Upper lobe of left lung (tissue), 6 donors: Measurements from ENCODE around the gene JTB. TPM values are rescaled to one million over a fixed set of nuclear protein-coding genes. Genes with fewer than 3 reads are reported as not detected.

Source experiments
- ATAC-seq, 2 donors: fragments of 200-7000 bp; cut with Tn5 transposase; one replicate each; pipeline ENCODE4 v1.9.1; 2022; ENCODE audit warnings: mild to moderate bottlenecking in 2 of 2, moderate library complexity in 2 of 2; ENCODE audit not compliant: low FRiP score in 2 of 2
- DNase-seq, 2 donors: peaks; one replicate each; pipeline ENCODE4 v3.0.0-alpha.2; 2019 to 2020
- H3K27ac ChIP-seq, 4 donors: fragments of 200-600 bp; sonication (generic); one replicate each; pipeline ENCODE4 v1.5.1; 2016 to 2019
- H3K27me3 ChIP-seq, 4 donors: fragments of 200-600 bp; sonication (generic); one replicate each; pipeline ENCODE4 v1.5.1; 2017 to 2019
- H3K36me3 ChIP-seq, 4 donors: fragments of 200-600 bp; sonication (generic); one replicate each; pipeline ENCODE4 v1.5.1; 2016 to 2019
- H3K4me1 ChIP-seq, 4 donors: fragments of 200-600 bp; sonication (generic); one replicate each; pipeline ENCODE4 v1.5.1; 2018 to 2019
- H3K4me3 ChIP-seq, 4 donors: fragments of 200-600 bp; sonication (generic); one replicate each; pipeline ENCODE4 v1.5.1; 2017 to 2019; ENCODE audit warnings: mild to moderate bottlenecking in 2 of 4, moderate library complexity in 1 of 4
- H3K9me3 ChIP-seq, 4 donors: fragments of 200-600 bp; sonication (generic); one replicate each; pipeline ENCODE4 v1.5.1; 2018 to 2019
- EP300 ChIP-seq, 4 donors: sonication (generic); formaldehyde crosslinking; IDR thresholded peaks; one replicate each; pipeline ENCODE4 v1.5.1; 2017; ENCODE audit warnings: antibody characterized with exemption in 4 of 4, control low read depth in 2 of 4
- POLR2A ChIP-seq, 4 donors: fragments of 450-650 bp; IDR thresholded peaks; one replicate each; pipeline ENCODE4 v1.5.1; 2016 to 2017; ENCODE audit warnings: antibody characterized with exemption in 4 of 4, mild to moderate bottlenecking in 2 of 4
- POLR2AphosphoS5 ChIP-seq, 2 donors: sonication (generic); formaldehyde crosslinking; IDR thresholded peaks; one replicate each; pipeline ENCODE4 v1.5.1; 2017; ENCODE audit warnings: antibody characterized with exemption in 2 of 2
- WGBS, 2 donors: methylation state at CpG; one replicate each; pipeline ENCODE4 v1.1.5; 2017 to 2018; 5-methylcytosine and 5-hydroxymethylcytosine counted together
- total RNA-seq, 6 donors: library from RNA; depleted of rRNA in 4 of 6; stranded (reverse); fragments of >200 nt in 4 of 6; gene quantifications; one replicate each; pipeline versions ENCODE4 v1.1.0 to v1.2.1, GENCODE V29; 2016 to 2021
- TF ChIP-seq, protein P1 (sequence below), 6 experiments: fragments of 450-650 bp in 4 of 6; fragments of 200-600 bp in 2 of 6; sonication (generic) in 2 of 6; IDR thresholded peaks; one replicate each; pipeline ENCODE4 v1.5.1; 2016 to 2019; ENCODE audit warnings: antibody characterized with exemption in 6 of 6
- donor health status: DM: no; HTN: no; CAD: no; lungs with moderate emphysema.
- donor health status: DM: no; HTN: yes; CAD: no; lungs with severe emphysema.

JTB gene
- total RNA-seq, 6 donors from 2014 or later = 123 to 285 (median 157) TPM

DNA sequence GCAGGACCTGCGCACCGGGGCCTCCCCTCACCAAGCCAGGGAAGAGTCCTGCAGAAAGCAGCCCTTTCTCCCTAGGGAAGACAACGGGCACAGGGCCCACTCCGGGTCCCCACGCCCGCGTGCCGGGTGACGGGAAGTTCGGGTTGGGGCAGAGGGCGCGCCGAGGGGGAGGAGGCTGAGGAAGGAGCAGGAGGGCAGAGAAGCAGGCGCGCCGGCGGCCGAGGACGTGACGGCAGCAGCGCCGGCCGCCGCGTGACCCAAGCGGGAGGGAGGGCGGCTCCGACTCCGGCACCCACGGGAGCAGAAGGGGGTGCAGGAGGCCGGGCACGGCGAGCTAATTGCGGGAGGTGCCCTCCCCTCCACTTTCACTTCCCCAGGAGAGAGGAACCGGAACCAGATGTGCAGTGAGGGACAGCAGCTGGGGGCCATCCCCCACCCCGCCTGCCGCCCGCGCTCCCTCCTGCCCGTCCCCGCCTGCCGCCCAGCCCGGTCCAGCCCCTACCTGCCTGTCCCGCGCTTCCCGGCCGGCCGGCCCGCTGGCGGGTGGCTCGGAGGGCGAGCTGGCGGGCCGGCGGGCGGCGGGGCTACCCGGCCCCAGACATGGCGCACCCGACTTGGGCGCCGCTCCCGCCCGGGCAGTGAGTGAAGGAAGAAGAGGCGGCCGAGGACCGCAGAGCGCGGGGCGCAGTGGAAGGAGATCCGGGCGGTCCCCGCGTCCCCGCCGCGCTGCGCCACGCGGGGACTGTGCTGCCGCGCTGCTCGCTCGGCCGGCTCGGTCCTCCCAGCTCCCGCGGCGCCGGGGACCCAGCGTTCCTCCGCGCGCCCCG is 31.5 kb downstream of the JTB start:
- H3K4me1 ChIP-seq = peaks cover 22 to 31% (median 28%) of the 10 kb centered on the region in 4 donors
- 0 to 1% methylated on average over 16 to 56 of the region's 95 CpGs for WGBS, 2 donors
- peak; percentile 90 to 93 for ATAC-seq
- DNase-seq = peak; percentile 94 to 97
- peak overlapping the region; percentile 60 to 99 (median 98) for H3K4me3 ChIP-seq
- H3K9me3 ChIP-seq = no peaks in the 10 kb centered on the region
- no peaks in the 10 kb centered on the region for H3K27me3 ChIP-seq
- H3K36me3 ChIP-seq = peaks cover 12 to 68% (median 48%) of the 10 kb centered on the region in 4 donors
- TF ChIP-seq POLR2A (IDR thresholded peaks at IDR 0.05) (peak in 3 of 4 donors; percentile 19 to 68 (median 55)), POLR2AphosphoS5 (IDR thresholded peaks at IDR 0.05) (peak; percentile 88 to 89), EP300 (IDR thresholded peaks at IDR 0.05) (peak in 2 of 4 donors; percentile 13 to 75)
- TF ChIP-seq, protein P1, sequence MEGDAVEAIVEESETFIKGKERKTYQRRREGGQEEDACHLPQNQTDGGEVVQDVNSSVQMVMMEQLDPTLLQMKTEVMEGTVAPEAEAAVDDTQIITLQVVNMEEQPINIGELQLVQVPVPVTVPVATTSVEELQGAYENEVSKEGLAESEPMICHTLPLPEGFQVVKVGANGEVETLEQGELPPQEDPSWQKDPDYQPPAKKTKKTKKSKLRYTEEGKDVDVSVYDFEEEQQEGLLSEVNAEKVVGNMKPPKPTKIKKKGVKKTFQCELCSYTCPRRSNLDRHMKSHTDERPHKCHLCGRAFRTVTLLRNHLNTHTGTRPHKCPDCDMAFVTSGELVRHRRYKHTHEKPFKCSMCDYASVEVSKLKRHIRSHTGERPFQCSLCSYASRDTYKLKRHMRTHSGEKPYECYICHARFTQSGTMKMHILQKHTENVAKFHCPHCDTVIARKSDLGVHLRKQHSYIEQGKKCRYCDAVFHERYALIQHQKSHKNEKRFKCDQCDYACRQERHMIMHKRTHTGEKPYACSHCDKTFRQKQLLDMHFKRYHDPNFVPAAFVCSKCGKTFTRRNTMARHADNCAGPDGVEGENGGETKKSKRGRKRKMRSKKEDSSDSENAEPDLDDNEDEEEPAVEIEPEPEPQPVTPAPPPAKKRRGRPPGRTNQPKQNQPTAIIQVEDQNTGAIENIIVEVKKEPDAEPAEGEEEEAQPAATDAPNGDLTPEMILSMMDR (IDR thresholded peaks at IDR 0.05) = no peak
- H3K27ac ChIP-seq = peak overlapping the region; percentile 98 to 100 (median 98)

DNA sequence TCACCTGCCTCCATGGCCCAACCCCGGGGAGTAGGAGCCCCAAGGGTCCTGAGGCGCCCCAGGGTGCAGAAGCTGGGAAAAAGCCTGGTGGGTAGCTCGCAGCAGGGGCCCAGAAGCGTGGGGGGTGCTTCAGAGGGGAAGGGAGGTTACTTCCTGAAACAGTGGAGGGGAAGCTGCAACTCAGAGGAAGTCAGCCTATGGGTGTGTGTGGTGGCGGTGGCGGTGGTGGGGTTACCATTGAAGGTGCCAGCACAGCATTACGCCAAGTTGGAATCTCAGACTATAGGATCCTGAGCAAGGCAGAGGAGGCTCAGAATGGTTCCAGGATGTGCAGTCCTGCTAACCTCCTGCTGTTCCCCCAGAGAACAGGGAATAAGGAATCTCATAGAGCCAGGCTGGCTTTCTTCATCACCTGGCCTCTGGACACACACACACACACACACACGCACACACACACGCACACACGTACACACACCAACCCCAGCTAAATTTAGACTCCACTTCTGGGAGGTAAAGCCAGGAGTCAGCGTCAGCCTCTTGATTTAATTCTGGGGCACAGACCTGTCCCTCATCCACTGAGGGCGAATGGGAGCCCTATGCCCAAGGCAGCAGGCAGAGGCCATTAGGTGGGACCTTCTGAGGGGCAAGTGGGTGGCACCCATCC is 32.2 kb downstream of the JTB start:
- ATAC-seq (peak; percentile 66 to 68), DNase-seq (peak in 1 of 2 donors; percentile 79)
- Histone ChIP-seq H3K27me3 (no peaks in the 10 kb centered on the region), H3K4me1 (peaks cover 22 to 31% (median 28%) of the 10 kb centered on the region in 4 donors), H3K36me3 (peaks cover 13 to 68% (median 48%) of the 10 kb centered on the region in 4 donors), H3K27ac (peak overlapping the region; percentile 98 to 100 (median 98)), H3K4me3 (peak overlapping the region; percentile 60 to 99 (median 98)), H3K9me3 (no peaks in the 10 kb centered on the region)
- WGBS, 2 donors = 15 to 16% methylated on average over 9 to 12 of the region's 12 CpGs
- TF ChIP-seq, protein P1 (IDR thresholded peaks at IDR 0.05) = no peak
- TF ChIP-seq POLR2A (IDR thresholded peaks at IDR 0.05) = peak in 1 of 4 donors; percentile 37
- TF ChIP-seq POLR2AphosphoS5 (IDR thresholded peaks at IDR 0.05) = peak; percentile 26 to 66
- no peak for TF ChIP-seq EP300 (IDR thresholded peaks at IDR 0.05)

DNA sequence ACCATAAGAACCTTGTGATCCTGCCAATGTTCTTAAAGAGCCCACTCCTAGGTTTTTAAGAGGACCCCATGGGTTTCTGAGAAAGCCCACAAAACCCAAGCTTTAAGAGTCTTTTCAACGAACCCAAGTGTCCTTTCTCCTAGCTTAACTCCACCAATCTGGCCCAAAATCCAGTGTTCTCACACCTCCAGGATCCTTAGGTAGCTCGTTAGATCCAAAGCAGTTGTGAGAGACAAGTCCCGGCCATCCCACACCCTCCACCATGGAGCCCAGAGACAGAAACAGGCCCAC is 32.7 kb downstream of the JTB start:
- Histone ChIP-seq H3K9me3 (no peaks in the 10 kb centered on the region), H3K4me3 (peak overlapping the region in 3 of 4 donors; percentile 97 to 99 (median 98)), H3K27ac (peak overlapping the region; percentile 98 to 100 (median 98)), H3K27me3 (no peaks in the 10 kb centered on the region), H3K4me1 (peaks cover 22 to 31% (median 28%) of the 10 kb centered on the region in 4 donors), H3K36me3 (peaks cover 10 to 68% (median 49%) of the 10 kb centered on the region in 4 donors)
- DNase-seq = no peak
- WGBS, 2 donors = 28 to 49% methylated on average over 3 of the region's 3 CpGs
- TF ChIP-seq EP300 (IDR thresholded peaks at IDR 0.05) (no peak), POLR2A (IDR thresholded peaks at IDR 0.05) (no peak), POLR2AphosphoS5 (IDR thresholded peaks at IDR 0.05) (no peak)
- TF ChIP-seq, protein P1 (IDR thresholded peaks at IDR 0.05) = no peak
- ATAC-seq = no peak

DNA sequence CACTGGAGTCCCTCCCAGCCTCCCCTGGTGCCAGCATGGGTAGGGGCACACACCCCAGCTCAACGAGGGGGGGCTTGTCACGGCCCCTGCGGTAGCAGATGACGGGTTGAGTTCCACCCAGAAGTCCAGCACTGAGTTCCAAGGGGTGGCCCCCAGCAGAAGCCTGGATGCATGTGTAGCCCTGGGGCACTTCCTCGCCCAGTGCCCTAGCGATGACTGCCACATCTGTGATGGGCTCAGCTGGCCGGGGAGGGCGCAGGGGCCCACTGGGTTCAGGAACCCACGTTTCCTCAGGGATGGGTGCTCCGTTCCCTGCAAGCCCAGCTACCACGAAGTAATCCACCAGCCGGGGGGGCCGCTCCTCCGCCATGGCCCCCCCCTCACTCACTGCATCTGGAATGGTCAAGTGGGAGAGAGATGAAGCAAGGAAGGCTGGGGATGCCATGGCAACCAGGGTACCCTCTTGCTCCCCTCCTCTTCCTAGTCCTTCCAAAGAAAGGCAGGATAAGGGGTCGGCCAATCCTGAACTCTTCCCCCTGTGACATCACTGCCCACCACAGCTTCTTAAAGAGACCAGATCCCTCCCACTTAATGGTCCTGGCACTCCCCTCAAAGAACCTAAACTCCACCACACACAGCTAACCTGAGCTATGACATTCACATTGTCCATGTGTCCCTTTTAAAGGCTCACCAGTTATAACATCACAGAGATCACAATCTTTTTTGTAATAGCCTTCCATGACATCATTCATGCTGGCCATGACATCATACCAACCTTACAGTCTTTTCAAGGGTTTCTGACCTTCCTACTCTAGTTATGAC is 33.3 kb downstream of the JTB start:
- Histone ChIP-seq H3K9me3 (no peaks in the 10 kb centered on the region), H3K27ac (peak overlapping the region; percentile 98 to 100 (median 98)), H3K27me3 (no peaks in the 10 kb centered on the region), H3K4me1 (peaks cover 22 to 31% (median 28%) of the 10 kb centered on the region in 4 donors), H3K36me3 (peaks cover 10 to 68% (median 49%) of the 10 kb centered on the region in 4 donors), H3K4me3 (peak overlapping the region in 3 of 4 donors; percentile 97 to 99 (median 98))
- DNase-seq (peak in 1 of 2 donors; percentile 77), ATAC-seq (no peak)
- no peak for TF ChIP-seq POLR2A (IDR thresholded peaks at IDR 0.05)
- TF ChIP-seq, protein P1 (IDR thresholded peaks at IDR 0.05) = no peak
- TF ChIP-seq POLR2AphosphoS5 (IDR thresholded peaks at IDR 0.05) = no peak
- no peak for TF ChIP-seq EP300 (IDR thresholded peaks at IDR 0.05)
- 75 to 84% methylated on average over 11 to 15 of the region's 15 CpGs for WGBS, 2 donors
